Panc1 (cell line): Measurements from ENCODE around the gene RESF1.

Experiments used
- POLR2AphosphoS5 ChIP-seq: IDR thresholded peaks from 2 replicates; pipeline ENCODE4 v1.6.1; 2012; ENCODE audit warnings: mild to moderate bottlenecking, low read depth, low read length, moderate library complexity
- REST ChIP-seq, 2 experiments: IDR thresholded peaks; 2 replicates each; pipeline ENCODE4 v1.6.1; 2011 to 2012; ENCODE audit warnings: low read depth in 2 of 2, control low read depth in 1 of 2, low read length in 1 of 2, mild to moderate bottlenecking in 1 of 2, moderate library complexity in 1 of 2; ENCODE audit not compliant: insufficient read depth in 1 of 2

GRCh38 chr12:31974673-31975072 is 15.5 kb downstream of the RESF1 start:
- TF ChIP-seq POLR2AphosphoS5 (no peak), REST (IDR thresholded peaks at IDR 0.05; ENCODE audit: insufficient read depth in 1 of 2, low read depth in 2 of 2, low read length in 1 of 2) (no peak)
